ELR (cell line): ENCODE measurements around the gene EDDM3A.
"Not testable (repeated sequence)": the region's sequence is repeated elsewhere in the genome, so short reads cannot be mapped to it uniquely, and the experiment has no call there.

Experiments
- DNase-seq: peaks from one replicate; pipeline ENCODE4 v3.0.0-alpha.2; 2015; ENCODE audit warnings: low read depth

Gene EDDM3A

GRCh38 chr14:20745571-20746358, at the start of gene EDDM3A:
Gene EDDM3A, plus strand, starts transcription at chr14:20745887. Its CDS starts 1,694 bp downstream, at chr14:20747581.
- DNase-seq: no peak

- DNase-seq: no peak
These were observed 48.9 kb upstream of the EDDM3A start for GRCh38 chr14:20696764-20697163.

GRCh38 chr14:20697273-20698017, 48.2 kb upstream of the EDDM3A start:
- peak; percentile 74 for DNase-seq

- DNase-seq: no peak
These were observed 47.7 kb upstream of the EDDM3A start for GRCh38 chr14:20698018-20698329.

GRCh38 chr14:20698934-20699333, 46.8 kb upstream of the EDDM3A start:
- no peak for DNase-seq

- no peak for DNase-seq
These were observed 45.8 kb upstream of the EDDM3A start for GRCh38 chr14:20699931-20700330.

- not testable (repeated sequence) for DNase-seq
These were observed 44.7 kb upstream of the EDDM3A start for GRCh38 chr14:20700965-20701364.

- no peak for DNase-seq
These were observed 38.9 kb upstream of the EDDM3A start for GRCh38 chr14:20706657-20707355.

GRCh38 chr14:20707622-20708021, 38.1 kb upstream of the EDDM3A start:
- DNase-seq: no peak

GRCh38 chr14:20711261-20711660, 34.4 kb upstream of the EDDM3A start:
- no peak for DNase-seq

GRCh38 chr14:20711685-20712084, 34.0 kb upstream of the EDDM3A start:
- no peak for DNase-seq

GRCh38 chr14:20712904-20713303, 32.8 kb upstream of the EDDM3A start:
- DNase-seq: no peak

GRCh38 chr14:20714593-20715250, 31.0 kb upstream of the EDDM3A start:
- DNase-seq: no peak

- DNase-seq: no peak
These were observed 25.9 kb upstream of the EDDM3A start for GRCh38 chr14:20719777-20720176.

GRCh38 chr14:20720741-20721140, 24.9 kb upstream of the EDDM3A start:
- no peak for DNase-seq

- no peak for DNase-seq
These were observed 23.7 kb upstream of the EDDM3A start for GRCh38 chr14:20722016-20722415.

- DNase-seq: no peak
These were observed 22.2 kb upstream of the EDDM3A start for GRCh38 chr14:20723488-20723887.

GRCh38 chr14:20726121-20726520, 19.6 kb upstream of the EDDM3A start:
- not testable (repeated sequence) for DNase-seq

GRCh38 chr14:20726531-20726930, 19.2 kb upstream of the EDDM3A start:
- no peak for DNase-seq

- DNase-seq: no peak
These were observed 14.8 kb upstream of the EDDM3A start for GRCh38 chr14:20730891-20731290.

GRCh38 chr14:20732477-20732876, 13.2 kb upstream of the EDDM3A start:
- DNase-seq: no peak

GRCh38 chr14:20732979-20733635, 12.6 kb upstream of the EDDM3A start:
- DNase-seq: no peak
